ENCODE results near the gene TTC28.

GRCh38 chr22:28105988-28106387 lies 573.7 kb downstream of the TTC28 start:
- TF ChIP-seq CTCF (IDR thresholded peaks at IDR 0.05) (no peak), POLR2AphosphoS5 (IDR thresholded peaks at IDR 0.05) (no peak), EP300 (IDR thresholded peaks at IDR 0.05) (no peak)

All from gastroesophageal sphincter (tissue), 3 donors.